GM21515 (cell line): ENCODE data around the gene INPP4B.
"Not testable (repeated sequence)": the region's sequence is repeated elsewhere in the genome, so short reads cannot be mapped to it uniquely, and the experiment has no call there.

Experiments
- ATAC-seq: cut with Tn5 transposase; IDR thresholded peaks from one replicate; pipeline ENCODE4 v1.9.1; 2021; ENCODE audit not compliant: unreplicated experiment

INPP4B gene

DNA sequence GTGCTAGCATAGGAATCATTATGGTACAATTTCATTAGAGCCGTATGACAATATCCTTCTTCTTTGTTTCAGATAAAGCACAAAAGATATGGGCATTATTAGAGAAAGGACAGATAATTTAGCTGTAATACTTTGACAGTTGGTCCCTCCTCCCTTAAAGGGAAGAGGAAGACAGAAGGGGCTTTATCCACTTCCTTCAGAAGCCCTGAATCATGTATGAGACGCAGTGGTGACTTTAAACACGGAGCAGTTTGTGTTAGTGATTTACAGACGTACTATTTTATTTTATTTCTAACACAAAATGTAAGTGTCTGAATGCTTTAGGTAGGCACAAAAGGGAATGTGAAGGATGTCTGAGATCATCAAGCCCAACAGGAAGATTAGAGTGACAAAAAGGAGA is 742.1 kb downstream of the INPP4B start:
- no peak for ATAC-seq

DNA sequence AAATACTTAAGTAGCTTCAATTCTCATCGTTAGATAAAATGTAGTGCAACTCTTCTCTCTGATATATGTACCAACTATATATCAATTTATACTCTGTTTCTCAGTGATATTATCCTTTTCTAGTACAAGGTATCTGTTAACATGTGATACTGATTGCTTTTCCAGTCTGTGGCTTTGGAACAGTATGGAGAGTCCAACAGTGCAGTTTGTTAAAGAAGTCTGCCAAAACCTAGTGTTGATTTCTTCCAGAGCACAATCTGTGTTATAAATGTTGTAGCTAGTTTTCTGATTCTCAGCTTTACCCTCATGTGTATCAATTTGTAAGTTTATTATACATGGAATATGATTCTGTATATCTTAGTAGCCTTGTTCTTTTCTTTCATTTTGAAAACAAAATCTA is 744.7 kb downstream of the INPP4B start:
- ATAC-seq, result no peak

- ATAC-seq, result no peak
These were observed 745.2 kb downstream of the INPP4B start for GRCh38 chr4:142100941-142101340.

GRCh38 chr4:142098900-142099545 is 747.1 kb downstream of the INPP4B start:
- ATAC-seq, result no peak

GRCh38 chr4:142098380-142098779 is 747.7 kb downstream of the INPP4B start:
- no peak for ATAC-seq

DNA sequence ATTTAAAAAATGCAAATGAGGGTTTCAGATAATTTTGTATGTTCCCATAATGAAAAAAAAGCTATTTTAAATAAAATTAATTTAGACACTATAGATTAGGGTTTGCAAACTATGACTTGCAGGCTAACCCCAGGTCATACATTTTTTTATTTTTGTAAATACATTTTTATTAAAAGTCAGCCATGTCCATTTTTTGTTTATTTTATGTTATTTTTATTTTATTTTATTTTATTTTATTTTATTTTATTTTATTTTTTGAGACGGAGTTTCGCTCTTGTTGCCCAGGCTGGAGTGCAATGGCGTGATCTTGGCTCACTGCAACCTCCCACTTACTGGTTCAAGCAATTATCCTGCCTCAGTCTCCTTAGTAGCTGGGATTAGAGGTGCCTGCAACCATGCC is 749.1 kb downstream of the INPP4B start:
- no peak for ATAC-seq

DNA sequence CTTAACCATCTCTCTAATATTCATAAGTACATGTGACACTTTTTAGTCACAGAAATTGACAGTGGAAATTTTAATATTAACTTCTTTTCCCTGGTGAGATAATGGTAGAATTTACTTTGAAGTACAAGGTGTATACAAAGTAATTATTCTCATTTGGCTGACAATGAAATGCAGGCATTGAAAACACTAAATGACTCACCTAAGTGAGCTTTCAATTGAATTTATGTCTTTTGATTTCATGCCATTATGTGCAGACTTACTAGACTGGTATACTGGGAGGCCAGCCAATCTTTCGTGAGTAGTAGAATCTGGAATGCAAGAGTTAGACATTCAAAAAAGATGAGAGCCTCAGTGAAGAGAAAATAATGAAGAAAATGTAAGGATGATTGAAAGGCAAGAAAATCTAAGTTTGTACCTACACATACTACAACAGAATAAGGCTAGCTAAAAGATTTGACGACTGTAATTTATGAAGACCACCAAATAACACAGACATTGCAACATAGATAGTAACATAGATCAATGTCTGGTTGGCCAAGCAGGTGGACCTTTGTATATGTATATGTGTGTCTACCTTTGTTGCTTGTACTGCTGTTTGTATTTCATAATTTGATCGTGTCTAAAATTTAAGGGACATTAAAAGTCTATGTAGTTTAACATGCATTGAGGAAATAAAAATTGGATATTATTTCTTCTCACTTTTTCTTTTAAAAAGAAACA is 750.1 kb downstream of the INPP4B start:
- no peak for ATAC-seq

- ATAC-seq, result no peak
These were observed 753.2 kb downstream of the INPP4B start for GRCh38 chr4:142092941-142093340.

- no peak for ATAC-seq
These were observed 754.4 kb downstream of the INPP4B start for GRCh38 chr4:142091691-142092182.

- no peak for ATAC-seq
These were observed 755.0 kb downstream of the INPP4B start for GRCh38 chr4:142091085-142091513.

- no peak for ATAC-seq
These were observed 757.2 kb downstream of the INPP4B start for GRCh38 chr4:142088906-142089305.

GRCh38 chr4:142085513-142086292 is 760.4 kb downstream of the INPP4B start:
- ATAC-seq, result no peak

DNA sequence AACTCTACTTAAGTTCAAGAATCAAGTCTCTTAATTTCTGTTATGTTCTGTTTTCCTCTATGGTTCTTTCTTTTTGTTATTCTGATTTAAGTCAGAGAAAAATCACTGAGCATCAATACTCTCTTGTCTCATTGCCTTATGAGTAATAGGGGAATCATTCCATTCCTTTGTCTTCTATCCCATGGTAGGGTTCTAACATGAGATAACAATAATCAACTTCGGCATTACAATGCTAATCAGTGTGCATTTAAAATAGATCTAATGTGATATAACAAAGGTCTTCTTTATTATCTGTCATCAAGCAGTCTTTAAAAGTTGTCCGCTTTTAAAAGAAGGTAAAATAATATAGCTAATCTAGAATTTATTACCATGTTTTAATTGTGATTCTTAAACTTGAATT is 762.8 kb downstream of the INPP4B start:
- ATAC-seq, result no peak

DNA sequence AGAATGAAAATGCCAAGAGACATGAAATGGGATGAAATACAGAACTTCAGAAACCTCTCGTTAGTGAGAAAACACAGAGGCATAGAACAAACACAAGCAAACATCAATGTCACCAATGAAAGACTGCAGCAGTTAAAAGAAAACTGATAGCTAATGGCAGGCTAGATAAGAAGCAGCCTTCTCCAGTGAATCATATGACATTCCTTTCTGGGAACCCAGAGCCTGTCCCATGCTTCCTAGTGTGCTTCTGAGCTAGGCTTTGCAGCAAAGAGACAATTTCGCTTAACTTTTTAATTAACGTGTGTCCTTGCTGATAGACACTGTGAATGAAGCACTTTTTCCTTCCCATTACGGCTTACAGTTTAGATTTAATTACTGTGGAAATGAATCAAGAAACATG is 765.1 kb downstream of the INPP4B start:
- no peak for ATAC-seq

- no peak for ATAC-seq
These were observed 766.1 kb downstream of the INPP4B start for GRCh38 chr4:142079959-142080358.

DNA sequence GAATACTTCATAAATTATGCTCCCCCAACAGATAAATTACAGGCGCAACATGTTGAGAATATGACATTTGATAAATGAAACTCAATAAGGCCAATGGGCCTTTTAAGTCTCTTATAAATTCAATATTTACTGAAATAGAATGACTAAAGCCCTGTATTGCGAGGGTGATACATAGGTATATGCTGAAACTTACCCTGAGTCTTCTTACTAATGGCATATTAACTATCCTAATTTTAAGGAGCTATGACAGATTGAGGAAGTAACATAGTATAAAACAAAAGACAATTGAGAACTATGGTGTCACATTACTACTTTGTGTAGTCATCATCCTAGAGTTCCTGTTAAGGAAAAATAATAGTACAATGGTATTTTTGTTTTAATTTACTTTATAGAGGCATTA is 769.1 kb downstream of the INPP4B start:
- no peak for ATAC-seq

GRCh38 chr4:142068304-142068703 is 777.8 kb downstream of the INPP4B start:
- not testable (repeated sequence) for ATAC-seq

DNA sequence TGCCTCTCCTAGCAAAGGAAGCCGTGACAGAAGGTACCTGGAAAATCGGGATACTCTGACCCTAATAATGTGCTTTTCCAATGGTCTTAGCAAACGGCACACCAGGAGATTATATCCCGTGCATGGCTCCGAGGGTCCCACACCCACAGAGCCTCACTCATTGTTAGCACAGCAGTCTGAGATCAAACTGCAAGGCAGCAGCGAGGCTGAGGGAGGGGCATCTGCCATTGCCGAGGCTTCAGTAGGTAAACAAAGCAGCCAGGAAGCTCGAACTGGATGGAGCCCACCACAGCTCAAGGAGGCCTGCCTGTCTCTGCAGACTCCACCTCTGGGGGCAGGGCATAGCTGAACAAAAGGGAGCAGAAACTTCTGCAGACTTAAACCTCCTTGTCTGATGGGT is 779.5 kb downstream of the INPP4B start:
- not testable (repeated sequence) for ATAC-seq

GRCh38 chr4:142065086-142065647 is 780.9 kb downstream of the INPP4B start:
- ATAC-seq, result no peak

DNA sequence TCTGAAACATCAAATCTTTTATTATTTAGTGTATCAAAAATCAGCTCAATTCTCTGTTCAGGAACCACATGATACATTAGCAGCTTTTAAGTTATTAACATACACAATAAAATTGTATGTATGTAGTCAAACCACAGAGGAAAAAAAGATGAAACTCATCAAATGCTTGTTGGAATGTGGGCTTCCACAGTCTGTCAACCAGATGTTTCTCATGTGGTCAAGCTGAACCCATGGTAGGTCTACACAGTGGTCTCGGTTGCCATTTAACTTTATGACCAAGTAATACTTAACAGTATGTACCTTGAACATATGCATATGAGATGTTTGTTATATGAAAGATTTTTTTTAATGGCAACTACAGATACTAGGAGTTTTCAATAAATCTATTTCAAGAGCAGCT is 781.9 kb downstream of the INPP4B start:
- no peak for ATAC-seq

DNA sequence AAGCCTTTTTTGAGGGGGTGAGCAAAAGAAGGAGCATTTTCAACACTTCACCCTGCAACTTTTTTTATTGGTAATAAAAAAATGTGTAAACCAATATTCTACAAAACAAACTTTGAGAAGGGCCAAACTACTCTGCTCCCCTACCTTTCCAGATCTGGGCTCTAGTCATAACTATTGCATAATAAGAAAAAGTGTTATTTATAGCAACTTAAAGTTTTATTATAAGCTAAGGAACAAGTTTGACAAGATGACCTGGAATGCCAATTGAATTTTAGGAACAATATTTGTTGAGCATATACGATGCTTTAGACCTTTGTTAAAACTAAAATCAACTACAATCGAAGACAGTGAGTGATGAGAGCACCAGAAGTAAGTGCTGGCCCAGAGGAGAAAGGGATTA is 800.1 kb downstream of the INPP4B start:
- ATAC-seq, result no peak
